Measurements from ENCODE around the gene ZBTB43.

GRCh38 chr9:126860757-126861466 is 56.1 kb downstream of the ZBTB43 start:
- TF ChIP-seq CTCF (conservative IDR thresholded peaks at IDR 0.05; ENCODE audit: low read length) (no peak), EZH2phosphoT487 (IDR thresholded peaks at IDR 0.05; ENCODE audit: borderline replicate concordance, low read depth, low read length) (no peak)

Measured in OCI-LY7 (cell line).